Stimulated activated CD8-positive, alpha-beta memory T cell treated with anti-CD3 and anti-CD28 coated beads, Interleukin-2, amount 100 ng/mL, for 1 hour (primary cell): Measurements from ENCODE around the gene RNU4-1.

Experiments used
- DNase-seq, 2 donors: peaks; one replicate each; pipeline ENCODE4 v3.0.0-alpha.2; 2020; ENCODE audit warnings: low read depth in 2 of 2

Gene RNU4-1

DNA sequence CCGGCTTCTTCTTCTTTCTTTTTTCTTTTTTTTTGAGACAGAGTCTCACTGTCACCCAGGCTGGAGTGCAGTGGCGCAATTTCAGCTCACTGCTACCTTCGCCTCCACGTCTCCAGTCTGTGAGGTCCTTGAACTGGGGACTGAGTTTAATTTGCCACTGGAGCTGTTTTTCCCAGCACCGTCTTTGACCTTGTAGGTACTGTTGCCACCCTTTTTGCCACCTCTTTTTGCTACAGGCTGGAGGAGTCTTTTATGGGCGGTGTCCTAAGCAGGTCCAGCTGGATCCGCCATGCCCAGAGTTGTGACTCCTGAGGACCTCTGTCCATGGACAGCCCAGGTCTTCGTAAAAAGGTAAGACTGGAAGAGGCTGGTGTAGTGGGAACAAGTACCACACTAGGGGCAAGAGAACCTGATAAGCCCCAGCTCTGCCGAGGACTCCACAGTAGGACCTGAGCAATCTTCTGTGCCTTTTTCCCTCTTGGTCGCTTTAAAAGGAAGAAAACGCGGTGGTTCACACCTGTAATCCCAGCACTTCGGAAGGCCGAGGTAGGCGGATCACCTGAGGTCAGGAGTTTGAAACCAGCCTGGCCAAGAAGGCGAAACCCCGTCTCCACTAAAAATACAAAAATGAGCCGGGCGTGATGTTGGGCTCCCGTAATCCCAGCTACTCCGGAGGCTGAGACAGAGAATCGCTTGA, 2.3 kb downstream of the RNU4-1 start:
- DNase-seq, result no peak

DNA sequence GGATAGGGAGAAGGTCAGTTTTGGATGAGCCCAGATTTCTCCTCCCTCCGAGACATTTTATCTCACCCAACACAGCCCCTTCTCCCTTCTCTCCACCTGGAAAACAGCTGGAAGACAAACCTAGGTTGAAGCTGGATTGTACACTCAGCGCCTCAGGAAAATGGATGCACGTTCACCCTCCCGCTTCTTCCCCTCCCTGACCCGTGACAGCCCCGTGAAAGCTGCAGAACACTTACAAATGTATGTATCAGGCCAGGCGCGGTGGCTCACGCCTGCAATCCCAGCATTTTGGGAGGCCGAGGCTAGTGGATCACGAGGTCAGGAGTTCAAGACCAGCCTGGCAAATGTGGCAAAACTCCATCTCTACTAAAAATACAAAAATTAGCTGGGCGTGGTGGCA, 5.5 kb downstream of the RNU4-1 start:
- no peak for DNase-seq

DNA sequence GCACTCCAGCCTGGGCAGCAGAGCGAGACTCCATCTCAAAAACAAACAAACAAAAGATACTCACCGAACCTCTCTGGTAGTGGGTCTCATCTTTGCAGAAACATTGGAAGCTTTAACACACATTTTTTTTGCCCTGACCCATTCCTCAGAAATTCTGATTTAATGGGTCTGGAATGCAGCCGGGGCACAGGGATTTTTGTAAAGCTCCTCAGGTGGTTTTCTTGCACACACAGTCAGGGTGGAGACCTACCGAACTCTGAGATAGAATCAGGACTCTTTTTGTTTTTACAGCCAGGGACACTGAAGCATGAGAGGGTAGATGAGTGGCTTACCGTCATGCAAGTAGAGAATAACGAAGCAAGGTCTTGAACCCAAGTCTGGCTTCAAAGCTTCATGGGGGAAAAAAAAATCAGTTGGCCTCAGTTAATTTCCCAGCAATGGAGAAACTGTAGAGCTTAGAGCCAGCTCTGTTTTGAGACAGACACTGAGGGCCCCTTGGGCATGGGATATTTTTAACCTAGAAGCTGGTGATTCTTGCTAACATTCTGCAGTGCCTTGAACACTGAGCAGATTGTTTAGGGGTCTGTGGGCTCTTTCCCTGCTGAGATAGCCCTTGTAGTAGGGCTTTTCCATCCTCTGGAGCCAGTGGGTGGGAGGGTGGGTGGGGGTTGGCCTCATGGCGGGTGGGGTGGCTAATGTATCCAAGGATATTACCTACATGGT, 6.1 kb downstream of the RNU4-1 start:
- DNase-seq, result no peak

DNA sequence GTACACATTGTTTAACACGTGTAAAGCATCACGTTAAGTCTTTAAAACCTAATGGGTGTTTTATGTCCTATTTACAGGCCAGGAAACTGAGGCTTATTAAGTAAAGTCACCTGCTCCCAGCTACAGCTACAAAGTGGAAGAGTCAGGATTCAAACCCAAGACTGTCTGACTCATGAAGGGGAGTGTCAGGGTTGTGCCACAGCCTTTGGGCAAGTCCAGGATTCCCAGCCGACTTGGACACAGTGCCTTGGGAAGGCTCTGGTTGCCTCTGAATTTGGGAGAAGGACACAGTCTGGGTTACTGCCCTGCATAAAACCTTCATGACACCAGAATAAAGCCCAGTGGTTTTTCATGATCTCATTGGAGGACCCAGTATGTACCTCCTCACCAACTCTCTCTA, 8.7 kb downstream of the RNU4-1 start:
- no peak for DNase-seq

DNA sequence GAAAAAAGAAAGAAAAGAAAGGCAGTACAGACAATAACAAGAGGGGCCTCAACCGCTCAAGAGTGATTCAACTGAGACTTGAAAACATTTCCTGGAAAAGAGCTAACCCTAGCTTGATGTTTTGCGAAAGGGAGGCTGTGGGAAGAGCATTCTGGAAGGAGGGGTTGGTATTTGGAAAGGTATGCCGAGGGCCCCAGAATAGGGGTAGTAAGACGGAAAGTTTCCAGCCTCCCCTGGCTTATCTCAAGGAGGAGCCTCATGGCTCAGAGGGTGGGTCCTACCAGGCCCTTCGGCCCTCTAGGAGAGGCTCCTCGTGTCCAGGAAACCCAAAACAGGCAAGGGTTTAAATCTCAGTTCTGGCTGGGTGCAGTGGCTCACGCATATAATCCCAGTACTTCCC, 9.7 kb downstream of the RNU4-1 start:
- no peak for DNase-seq

DNA sequence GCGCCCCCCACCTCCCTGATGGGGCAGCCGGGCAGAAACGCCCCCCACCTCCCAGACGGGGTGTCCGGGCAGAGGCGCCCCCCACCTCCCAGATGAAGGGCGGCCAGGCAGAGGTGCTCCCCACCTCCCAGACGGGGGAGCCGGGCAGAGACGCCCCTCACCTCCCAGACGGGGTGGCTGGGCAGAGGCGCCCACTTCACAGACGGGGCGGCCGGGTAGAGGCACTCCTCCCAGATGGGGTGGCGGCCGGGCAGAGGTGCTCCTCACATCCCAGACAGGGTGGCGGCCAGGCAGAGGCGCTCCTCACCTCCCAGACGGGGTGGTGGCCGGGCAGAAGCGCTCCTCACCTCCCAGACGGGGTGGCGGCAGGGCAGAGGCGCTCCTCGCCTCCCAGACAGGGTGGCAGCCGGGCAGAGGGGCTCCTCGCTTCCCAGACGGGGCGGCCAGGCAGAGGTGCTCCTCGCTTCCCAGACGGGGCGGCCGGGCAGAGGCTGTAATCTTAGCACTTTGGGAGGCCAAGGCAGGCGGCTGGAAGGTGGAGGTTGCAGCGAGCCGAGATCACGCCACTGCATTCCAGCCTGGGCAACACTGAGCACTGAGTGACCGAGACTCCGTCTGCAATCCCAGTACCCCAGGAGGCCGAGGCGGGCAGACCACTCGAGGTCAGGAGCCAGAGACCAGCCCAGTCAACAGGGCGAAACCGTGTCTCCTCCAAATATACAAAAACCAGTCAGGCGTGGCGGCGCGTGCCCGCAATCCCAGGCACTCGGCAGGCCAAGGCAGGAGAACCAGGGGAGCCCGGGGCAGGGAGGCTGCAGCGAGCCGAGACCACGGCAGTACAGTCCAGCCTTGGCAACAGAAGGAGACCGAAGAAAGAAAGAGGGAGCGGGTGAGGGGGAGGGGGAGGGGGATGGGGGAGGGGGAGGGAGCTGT, 14.6 kb downstream of the RNU4-1 start:
- no peak for DNase-seq

DNA sequence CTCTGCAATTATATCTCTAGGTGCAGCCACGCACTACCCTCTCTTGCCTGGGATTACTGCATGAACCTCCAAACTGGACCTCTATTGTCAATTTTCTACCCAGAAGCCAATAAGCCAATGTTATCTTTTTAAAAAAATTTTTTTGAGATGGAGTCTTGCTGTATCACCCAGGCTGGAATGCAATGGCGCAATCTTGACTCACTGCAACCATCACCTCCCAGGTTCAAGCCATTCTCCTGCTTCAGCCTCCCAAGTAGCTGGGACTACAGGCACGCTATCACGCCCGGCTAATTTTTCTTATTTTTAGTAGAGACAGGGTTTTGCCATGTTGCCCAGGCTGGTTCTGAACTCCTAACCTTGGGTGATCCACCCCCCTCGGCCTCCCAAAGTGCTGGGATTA, 16.3 kb downstream of the RNU4-1 start:
- no peak for DNase-seq

DNA sequence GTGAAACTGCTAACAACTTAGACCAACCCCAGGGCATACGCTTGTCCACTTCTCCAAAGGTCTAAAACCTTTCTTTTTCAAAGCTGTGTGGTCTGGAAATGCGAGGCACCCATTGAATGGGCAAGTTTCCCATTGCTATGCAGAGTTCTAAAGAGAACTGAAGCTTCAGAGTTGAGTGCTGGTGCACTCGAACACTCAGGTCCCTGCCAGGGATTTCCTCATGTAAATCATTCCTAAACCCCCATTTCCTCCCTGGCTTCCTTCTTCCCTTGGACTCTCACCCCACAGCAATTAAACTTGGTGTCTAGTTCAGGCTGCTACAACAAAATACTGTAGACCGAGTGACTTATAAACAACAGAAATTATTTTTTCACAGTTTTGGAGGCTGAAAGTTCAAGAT, 25.3 kb downstream of the RNU4-1 start:
- no peak for DNase-seq

DNA sequence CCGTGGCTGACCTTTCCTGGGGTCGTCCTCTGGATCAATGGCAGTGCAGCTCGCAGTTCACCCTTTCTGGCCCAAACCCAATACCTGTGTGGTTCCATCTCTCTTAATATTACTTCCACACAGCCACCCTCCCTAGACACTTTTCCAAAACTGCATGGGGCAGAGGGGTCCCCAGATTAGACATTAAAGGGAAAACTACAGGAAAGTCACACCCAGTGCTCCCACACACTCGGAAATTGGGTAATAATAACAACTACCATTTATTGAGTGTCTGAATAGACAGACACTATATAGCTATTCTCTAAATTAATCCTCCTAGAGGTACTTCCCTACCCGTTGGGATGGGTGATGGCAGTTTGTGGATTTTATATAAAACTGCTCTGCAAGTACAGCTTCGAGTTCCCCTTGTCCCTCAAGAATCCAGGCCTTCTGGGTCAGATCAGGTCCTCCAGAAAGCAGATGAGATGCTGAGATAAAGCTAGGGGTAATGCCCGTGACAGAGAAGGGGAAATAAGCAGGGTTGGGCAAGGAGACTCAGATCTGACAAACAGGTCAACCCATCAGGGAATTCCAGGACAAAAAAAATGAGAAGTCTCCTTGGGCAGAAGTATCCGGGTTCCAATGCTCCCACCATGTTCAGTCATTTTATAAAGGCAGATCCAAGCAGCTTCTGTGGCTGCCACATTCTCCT, 26.7 kb downstream of the RNU4-1 start:
- no peak for DNase-seq

DNA sequence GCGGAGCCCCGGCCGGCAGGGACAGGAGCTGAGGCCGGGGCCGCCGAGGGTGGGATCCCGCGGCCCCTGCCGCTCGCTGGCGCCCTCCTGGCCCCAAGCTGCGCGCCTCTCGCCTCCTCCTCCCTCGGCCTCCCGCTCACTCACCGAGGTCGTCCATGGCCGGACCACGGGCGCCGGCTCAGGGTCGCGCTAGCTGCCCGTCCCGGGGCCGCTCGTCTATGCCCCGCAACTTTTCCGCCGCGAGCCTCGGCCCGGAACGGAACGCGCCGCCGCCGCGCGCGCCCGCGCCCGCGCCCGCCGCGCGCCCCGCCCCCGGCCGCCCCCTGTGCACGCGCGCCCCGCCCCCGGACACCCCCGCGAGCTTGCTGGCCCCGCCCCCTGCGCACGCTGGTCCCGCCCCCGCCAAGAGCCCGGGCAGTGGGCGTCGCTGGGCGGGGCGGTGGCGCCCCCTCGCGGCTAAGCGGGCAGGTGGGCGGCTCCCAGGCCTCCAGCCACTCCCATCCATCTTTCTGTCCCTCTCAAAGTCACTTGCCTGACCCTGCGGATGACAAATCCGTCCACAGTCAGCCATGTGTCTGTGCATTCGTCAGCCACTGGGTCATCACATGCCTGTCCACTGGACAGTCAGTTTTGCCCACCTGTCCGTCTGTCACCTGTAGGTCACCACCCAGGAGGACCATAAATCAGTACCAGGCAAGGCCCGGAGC, 27.4 kb downstream of the RNU4-1 start, which contains the start of gene PXN:
TSS of gene PXN (minus strand) at position 258 of the 707 bp plus-strand sequence. CDS start at position 157, 101 bp downstream.
- DNase-seq, result peak; percentile 82 to 87

DNA sequence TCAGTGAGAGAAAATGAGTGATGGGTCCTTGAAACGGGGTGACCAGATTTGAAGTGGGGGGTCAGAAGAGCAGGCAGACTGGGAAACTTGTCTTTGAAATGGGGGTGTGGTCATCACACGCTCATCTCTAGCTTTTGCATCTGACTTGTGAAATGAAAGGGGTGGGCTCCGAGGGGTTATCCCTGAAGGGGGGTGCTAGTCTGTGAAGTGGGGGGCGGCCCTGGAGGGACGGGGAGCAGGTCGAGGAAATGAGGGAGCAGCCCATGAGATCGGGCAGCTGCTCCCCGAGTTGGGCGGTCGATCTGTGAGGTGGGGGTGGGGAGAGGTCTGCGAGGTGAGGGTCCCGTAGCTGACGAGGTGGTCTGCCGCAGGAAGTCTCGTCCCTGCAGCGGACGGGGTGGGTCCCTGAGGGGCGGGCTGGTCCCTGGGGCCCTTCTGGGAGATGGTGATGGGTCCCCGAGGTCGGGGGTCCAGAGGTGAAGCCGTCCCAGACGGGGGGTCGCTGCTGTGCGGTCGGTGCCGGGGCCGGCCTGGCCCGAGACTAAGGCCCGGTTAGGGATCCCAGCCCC, 28.0 kb downstream of the RNU4-1 start:
- DNase-seq, result no peak

DNA sequence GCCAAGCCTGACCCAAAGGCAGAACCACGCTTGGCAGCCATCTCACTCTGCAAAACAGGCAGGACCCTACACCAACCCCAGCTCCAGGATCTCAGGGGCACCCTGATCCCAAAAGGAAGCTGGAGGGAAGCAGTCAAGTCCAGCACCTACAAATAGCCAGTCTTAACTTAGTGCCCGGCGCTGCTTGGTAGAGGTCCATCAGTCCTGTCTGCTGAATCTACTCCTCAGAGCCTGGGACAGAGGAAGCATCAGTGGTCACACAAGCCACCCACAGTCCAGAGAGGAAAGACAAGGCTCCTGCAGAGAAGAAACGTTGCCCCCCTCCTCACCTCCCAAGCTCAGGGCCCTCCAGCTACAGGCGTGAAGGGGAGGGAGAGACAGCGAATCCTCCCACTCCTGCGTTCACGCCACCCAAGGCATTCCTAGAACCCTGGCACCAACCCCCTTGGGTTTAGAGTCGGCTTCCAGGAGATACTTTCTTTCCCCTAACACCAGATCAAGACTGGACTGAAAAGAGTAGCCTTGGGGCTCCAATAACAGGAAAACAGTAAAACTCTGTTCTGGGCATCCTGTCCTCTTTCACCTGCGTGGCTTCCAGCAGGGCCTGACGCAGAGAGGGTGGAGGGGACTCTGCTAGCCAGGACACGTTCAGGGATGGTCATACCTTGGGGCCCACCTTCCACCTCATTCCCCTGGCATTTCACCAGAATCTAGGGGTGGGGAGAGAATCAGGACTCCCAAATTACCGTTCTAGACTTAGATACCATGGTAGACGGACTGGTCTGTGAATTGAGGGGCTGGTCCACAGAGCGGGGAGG, 28.7 kb downstream of the RNU4-1 start:
- no peak for DNase-seq

DNA sequence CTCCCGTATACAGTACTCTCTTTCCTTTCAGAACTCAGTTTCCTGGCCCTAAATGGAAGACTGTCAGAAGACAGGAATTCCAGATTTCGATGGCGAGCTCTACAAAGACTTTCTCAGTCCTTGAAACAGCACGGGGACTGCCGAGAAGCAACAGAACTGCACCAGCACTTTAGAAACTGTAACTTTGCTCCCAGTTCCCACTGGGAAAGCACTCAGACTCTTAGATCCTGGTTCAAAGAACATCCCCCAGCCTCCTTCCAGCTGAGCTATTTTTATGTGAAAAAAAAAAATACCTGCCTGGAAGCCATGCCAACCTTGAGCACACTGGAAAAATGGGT, 29.3 kb downstream of the RNU4-1 start:
- DNase-seq, result no peak

DNA sequence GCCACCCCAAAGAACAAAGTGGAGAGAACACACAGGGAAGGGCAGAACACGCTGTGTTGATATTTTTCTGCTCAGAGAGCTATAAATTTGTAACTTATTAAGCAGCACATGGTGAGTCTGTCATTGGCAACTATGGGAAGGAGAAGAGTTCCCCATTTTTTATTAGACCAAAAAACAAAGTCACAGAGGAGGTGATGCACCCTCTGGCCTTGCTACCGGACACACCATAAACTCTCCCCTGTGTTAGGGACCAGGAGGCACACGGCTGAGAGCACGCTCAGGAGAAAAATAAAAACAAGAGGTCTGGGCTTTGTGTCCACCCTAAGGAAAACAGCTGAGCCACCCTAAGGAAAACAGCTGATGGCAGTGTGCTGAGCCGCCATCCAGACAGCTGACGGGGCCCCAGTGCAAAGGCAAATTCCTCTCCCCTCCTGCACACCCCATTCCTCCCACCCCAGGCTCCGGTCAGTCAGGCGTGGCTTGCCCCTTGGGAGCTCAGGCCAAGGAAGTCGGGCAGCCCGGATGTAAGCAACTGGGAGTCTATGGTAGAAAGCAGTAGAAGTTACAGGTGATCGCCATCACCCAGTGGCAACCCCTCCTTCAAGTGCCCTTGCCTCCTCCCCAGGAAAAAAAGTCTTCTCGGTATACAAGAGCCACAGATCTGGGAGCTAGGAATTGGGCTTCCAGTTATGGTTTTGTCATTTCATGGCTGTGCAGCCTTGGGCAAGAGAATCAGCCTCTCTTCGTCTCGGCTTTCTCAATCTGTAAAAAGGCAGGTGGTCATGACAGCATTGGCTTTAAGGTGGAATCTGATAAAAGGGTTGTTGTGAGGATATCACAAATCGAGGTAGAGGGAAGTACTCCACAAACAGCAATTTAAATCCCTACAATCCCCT, 29.9 kb downstream of the RNU4-1 start:
- DNase-seq, result no peak

DNA sequence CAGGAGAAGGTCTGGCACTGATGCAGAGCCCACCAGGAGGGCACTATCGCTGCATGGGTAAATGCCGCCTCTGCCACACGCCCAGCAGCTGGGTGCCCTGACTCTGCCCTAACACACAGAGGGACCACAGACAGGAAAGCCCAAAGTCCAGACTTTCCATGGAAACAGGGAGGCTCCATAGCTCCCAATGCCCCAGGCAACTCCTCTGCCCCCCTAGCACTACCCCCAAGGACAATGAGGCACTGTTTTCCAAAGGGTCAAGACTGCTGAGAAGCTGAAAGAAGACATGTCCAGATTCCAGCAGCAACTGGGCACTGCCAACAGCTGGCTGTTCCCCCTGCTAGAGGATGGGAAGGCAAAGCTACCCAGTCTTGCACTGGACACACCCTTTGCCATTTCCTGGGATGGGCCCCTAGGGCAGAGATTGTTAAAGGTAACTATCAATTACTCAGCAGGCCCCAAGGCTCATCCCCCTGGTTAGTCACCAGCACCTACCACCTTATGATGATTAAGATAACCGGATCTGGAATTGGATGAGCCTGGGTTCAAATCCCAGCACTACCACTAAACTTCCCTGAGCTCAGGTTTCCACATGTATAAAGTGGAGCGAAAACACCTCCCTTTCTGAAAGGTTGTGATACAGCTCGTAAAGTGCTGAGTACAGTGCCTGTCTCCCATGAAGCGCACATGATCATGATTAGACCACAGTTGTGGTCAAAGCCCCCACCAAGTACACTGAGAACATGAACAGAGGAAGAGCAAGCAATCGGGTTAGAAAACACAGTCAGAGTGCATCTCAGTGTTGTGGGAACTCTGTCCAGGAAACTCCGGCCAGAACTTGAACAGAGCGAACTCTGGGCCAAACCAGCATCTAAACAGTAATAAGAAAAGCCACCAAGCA, 30.8 kb downstream of the RNU4-1 start:
- no peak for DNase-seq

DNA sequence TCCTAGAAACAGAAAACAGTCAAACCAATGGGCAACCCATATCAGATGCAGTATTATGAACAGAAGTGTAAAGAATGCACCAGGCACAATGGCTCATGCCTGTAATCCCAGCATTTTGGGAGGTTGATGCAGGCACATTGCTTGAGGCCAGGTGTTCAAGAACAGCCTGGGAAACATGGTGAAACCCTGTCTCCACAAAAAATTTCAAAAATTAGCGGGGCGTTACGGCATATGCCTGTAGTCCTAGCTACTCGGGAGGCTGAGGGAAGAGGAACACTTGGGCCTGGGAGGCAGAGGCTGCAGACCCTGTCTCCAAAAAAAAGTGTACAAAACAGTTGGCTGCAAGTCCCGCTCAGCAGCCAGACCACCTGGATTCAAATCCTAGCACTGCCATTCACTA, 32.4 kb downstream of the RNU4-1 start:
- no peak for DNase-seq

DNA sequence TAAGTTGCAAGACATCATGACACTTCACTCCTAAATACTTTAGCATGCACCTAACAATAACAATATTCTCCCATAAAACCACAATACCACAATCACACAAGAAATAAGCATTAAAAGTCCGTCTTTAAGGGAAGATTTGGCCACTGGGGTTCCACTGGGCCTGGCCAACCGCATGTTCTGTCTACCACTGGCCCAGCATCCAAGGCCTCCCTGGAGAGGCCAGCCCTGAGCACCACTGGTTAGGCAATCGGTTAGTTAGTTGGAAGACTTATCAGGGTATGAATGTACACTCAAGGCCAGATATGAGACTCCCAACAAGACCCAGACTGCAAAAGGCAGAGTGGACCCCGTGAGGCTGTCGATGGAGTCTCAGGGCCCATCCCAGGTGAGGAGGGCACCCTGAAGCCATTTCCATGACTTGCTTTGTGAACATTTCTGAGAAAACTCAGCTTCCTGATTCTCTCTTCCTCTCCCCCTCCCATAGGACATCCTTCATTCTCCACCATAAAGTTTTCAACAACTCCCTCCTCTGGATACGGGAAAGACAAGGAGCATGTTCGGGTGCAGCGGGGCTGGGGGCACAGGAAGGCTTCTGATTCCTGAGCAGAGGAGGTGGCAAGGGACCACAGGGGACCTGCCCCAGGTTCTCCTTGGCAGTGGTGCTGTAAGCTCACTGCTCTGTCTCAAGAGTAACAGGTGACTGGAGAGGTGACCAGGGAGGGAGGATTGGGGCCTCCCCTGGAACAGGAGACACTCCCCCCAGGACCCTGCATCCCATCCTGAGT, 33.4 kb downstream of the RNU4-1 start:
- no peak for DNase-seq
